B cell (primary cell): ENCODE results near the gene FALEC.

ENCODE experiments used
- EZH2 ChIP-seq: IDR thresholded peaks from 2 replicates; pipeline ENCODE4 v1.6.1; 2012; ENCODE audit warnings: borderline replicate concordance, low read depth, mild to moderate bottlenecking, moderate library complexity, low read length; ENCODE audit not compliant: insufficient read depth, poor library complexity, severe bottlenecking
- TF ChIP-seq, protein P1 (sequence below): fragments of 200-600 bp; IDR thresholded peaks from one replicate; pipeline ENCODE4 v1.8.0; 2022; ENCODE audit warnings: antibody characterized with exemption, mild to moderate bottlenecking

DNA sequence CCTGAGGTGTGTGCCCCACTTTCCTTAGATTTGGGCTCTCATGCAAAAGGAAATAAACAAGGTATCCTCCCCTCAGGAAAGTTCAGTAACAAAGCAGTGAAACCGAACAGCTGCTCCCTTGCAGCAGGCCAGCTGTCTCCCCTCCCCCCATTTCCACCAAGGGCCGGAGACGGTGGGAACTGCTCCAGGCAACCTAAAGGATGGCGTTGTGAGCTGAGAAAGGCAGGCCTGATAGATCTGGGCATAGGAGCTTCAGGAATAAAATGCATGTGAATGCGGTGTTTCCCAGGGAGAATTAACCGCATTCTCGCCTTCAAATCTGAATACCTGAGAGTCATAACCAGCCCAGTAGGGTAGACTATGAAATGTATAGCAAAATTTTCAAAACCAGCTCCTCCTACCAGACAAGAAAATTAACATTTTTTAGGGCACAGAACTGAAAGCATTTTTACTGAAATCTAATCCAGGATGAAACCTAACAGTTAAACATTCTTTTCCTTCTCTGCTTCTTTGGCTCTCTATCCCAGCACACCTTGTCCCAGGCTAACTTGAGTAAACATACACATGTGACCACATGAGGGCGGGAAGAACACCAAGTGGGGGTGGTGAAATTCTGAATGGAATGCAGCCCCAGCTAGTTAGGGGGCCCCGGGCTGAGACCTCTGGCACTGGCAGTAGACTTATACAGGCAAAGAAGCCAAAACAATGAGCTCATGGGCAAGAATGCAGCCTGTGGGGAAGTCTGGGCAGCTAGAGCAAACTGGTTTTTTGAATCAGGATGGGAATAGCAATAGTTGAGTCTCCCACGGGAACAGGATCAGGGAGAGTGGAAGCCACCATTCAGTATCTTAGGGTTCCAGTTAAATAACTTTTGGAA lies 52.4 kb downstream of the FALEC start:
- TF ChIP-seq, protein P1, sequence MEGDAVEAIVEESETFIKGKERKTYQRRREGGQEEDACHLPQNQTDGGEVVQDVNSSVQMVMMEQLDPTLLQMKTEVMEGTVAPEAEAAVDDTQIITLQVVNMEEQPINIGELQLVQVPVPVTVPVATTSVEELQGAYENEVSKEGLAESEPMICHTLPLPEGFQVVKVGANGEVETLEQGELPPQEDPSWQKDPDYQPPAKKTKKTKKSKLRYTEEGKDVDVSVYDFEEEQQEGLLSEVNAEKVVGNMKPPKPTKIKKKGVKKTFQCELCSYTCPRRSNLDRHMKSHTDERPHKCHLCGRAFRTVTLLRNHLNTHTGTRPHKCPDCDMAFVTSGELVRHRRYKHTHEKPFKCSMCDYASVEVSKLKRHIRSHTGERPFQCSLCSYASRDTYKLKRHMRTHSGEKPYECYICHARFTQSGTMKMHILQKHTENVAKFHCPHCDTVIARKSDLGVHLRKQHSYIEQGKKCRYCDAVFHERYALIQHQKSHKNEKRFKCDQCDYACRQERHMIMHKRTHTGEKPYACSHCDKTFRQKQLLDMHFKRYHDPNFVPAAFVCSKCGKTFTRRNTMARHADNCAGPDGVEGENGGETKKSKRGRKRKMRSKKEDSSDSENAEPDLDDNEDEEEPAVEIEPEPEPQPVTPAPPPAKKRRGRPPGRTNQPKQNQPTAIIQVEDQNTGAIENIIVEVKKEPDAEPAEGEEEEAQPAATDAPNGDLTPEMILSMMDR: no peak
- no peak for TF ChIP-seq EZH2
